NCI-H460 (cell line): ENCODE data around the gene RCAN1. TPM values are rescaled to one million over a fixed set of nuclear protein-coding genes. Genes with fewer than 3 reads are reported as not detected.
"Not testable (repeated sequence)": the region's sequence is repeated elsewhere in the genome, so short reads cannot be mapped to it uniquely, and the experiment has no call there.

Experiments
- DNase-seq: peaks from one replicate; pipeline ENCODE4 v3.0.0-alpha.2; 2016; ENCODE audit warnings: low read depth; ENCODE audit errors: extremely low read depth
- total RNA-seq: library from RNA; depleted of rRNA; stranded (reverse); fragments of >200 nt; shearing (Covaris generic); gene quantifications from 2 replicates; pipeline ENCODE4 v1.2.3, GENCODE V29; 2014

Gene RCAN1
- total RNA-seq, 1 experiment from 2014 or later, result 11.2 TPM

DNA sequence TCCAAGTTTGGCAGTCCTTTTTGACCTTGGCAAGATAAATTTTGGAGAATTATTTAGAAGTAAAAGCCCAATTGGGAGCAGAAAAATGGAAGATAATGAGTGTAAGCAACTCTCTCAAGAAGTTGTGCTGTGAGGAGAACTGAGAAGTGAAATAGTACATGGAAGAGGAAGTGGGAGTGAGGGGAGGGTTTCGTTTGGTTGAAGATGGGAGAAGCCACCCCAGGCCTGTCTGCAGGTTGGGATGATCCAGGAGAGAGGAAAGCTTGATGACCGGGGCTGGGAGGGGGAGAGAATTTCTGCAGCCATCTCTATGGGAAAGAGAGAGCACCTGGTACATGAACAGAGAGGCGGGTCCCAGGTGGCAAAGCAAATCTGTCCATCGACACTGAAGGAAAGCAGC is 8.6 kb upstream of the RCAN1 start:
- DNase-seq, result no peak

GRCh38 chr21:34621434-34622350 is 6.8 kb upstream of the RCAN1 start:
- DNase-seq, result no peak

DNA sequence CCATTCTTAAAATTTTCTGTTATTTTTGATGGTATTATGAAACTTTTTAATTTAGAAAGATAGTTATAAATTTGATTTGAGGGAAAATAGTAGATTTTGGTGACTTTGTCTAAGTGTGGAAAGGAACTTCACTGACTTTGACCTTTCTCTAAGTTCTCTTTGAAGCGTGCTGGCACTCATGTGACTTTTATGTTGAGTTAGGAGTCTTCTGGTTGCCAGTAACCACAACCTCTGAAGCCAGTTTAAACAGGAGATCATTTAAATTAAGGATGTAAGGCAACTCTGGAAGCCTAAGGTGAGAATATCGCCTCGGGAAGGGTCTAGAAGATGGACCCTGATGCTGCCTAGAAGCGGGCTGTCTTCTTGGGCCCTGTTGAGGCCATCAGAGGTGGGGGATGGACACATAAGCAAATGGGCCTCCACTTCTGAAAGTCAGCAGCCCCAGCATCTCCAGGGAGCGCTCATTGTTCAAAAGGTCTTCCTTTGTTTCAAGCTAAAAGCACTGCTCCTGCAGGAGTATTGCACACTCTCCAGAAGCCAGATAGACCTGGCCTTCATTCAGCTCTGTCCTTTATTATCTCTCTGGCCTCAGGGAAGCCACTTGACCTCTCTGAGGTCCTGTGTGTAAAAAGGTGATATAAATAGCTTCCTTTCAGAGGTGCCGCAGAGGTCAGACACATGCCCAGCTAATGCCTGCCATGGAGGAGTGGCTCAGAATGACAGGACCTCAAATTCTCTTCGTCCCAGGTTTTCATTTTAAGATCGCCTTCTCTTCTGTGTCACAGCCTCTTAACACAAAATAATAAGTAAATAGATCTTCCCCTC is 5.1 kb upstream of the RCAN1 start:
- no peak for DNase-seq

DNA sequence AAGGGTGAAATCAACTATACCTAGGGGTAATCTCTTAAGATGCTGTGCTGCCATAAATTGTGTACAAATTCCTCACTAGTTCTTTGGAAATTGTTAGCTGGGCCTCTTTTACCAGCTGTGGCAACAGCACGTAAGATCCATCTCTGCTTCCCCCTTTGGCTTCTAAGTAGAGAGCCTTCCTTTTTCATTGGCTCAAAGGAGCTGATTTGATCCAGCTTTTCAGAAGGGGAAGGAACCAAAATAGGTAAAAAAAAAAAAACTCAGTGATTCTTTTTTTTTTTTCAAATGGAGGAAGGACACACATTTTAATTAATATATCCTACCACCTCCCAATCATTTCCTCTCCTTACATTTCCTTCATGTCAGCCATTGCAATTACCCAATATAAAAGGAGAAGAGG is 4.0 kb upstream of the RCAN1 start:
- no peak for DNase-seq

DNA sequence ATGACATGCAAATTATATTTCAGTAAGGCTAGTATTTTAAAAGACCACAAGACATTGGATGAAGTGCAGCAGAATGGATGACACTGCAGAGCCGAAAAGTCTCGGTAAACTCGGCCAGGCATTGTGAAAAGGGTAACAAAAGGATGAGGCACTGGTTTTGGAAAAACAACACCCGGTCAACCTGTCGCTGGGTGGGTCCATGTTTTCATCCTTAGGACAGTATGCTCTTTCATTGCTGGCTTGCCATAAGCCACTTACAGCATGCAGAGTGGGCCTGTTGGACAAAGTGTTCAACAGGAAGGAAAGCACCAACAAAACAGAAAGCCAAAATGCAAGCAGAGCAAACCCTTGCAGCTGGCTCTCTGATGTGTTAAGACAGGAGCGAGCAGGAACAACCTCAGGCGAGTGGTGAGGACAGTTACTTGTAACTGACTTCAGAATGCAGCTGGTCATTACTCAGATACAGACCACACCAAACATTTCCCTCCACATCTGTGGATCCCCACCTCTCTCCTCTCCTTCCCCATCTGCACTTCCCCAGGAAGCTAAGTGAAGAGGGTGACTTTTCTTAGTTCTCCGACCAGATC is 2.9 kb upstream of the RCAN1 start:
- no peak for DNase-seq

GRCh38 chr21:34615487-34615814 is 538 bp upstream of the RCAN1 start:
- no peak for DNase-seq

GRCh38 chr21:34613679-34614627 is 960 bp downstream of the RCAN1 start:
- DNase-seq, result no peak

DNA sequence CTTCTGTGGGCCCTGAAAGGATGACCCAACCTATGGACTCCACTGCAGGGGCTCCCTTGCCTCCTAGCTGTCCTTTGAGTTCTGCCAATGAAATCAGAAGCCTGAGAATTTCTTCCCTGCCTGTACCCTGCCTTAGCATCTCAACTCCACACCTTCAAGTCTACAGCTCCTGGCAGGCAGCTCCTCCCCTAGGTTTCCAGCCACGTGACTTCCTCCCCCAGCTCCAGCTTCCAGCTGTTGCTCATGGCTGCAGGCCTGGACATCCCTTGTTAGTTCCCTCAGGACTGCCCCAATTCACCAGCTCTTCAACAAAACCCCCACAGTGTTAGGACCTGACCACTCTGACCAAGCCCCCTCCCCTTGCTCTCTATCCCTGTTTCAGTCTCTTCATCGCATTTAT is 2.4 kb downstream of the RCAN1 start:
- no peak for DNase-seq

DNA sequence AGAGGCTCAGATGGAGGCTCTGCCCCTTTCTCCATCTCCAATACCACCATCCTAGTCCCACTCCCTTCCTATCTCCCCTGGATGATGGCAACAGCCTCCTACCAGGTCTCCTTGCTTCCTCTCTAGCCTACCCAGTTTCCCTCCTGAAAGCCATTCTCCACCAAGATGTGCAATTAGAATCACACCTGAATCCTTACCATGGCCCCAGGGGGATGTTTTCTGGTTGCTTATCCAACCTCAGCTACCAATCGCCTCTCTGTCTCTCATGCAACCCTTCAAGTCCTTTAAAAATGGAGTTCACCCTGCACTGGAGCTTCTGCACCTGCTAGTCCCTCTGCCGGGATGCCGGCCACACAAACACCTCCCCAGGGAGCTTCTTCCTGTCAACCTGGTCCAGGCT is 2.9 kb downstream of the RCAN1 start:
- DNase-seq, result no peak

- no peak for DNase-seq
Observed at GRCh38 chr21:34611528-34611927, 3.4 kb downstream of the RCAN1 start.

DNA sequence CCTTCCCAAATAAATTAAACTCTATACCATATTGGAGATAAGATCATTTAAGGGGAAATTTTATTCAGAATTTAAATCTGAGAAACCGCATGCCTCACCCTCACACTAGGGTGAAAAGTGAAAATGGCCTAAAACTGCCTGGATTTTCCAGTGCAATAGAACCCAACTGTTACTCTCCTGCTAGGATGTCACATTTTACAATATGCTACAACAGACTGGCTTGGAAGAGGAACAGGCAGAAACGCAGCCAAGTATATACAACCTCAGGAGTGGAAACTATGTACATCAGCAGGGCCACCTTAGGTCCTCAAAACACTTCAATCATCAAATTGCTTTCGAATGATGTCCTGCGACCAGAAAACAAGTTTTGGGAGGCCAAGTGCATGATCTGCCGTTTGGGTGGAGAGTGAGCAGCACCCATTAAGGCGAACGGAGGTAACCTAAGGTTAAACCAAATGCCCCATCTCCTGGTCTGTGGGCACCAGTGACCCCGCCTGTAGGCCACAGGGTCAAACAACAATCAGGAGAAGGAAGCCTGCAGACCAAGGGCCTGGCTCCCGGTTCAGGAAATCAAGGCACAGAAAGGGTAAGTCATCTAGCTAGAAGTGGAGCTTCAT is 4.9 kb downstream of the RCAN1 start:
- DNase-seq, result no peak

DNA sequence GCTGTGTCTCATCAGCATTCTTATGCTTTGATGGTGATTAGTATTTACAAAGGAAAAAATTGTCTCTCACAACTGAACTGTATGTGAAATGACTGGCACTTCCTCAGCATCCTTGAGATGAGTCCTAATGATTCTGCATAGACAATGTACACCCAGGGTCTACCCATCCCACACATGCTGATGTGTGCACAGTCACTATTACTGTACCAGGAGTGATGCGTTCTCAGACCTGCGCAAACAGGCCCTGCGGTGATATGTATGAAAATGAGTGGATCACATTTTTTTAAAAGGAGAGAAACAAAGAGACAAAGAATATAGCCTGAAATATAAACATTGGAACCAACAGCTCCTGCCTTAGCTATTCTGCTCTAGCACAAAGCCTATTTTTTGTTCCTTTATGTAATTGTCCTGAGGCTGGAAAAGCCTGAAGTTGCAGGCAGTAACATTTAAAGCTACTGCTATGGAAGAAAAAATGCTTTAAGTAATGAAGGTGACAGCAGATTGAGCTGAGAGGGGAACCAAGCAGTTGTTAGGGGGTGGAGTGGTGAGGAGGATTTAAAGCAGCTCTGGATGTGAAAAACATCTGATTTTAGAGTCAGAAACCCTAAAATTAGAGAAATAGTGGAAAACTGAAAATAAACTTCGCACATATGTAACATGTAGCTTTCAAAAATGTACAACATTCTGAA is 5.5 kb downstream of the RCAN1 start:
- DNase-seq, result no peak

- not testable (repeated sequence) for DNase-seq
Observed at GRCh38 chr21:34607376-34607775, 7.5 kb downstream of the RCAN1 start.

DNA sequence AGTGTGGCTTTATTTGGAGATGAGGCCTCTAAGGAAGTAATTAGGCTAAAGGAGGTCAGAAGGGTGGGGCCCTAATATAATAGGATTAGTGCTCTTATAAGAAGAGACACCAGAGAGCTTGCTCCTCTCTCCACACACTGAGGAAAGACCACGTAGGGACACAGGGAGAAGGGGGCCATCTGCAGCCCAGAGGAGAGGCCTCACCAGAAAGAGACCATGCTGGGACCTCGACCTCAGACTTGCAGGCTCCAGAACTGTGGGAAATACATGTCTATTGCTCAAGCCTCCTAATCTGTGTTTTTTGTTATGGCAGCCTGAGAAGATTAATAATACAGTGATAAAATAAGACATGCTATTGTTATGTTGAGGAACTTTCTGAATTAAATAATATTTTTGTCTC is 8.3 kb downstream of the RCAN1 start:
- no peak for DNase-seq

GRCh38 chr21:34606051-34606450 is 8.9 kb downstream of the RCAN1 start:
- no peak for DNase-seq

- not testable (repeated sequence) for DNase-seq
Observed at GRCh38 chr21:34604956-34605355, 10.0 kb downstream of the RCAN1 start.

- DNase-seq, result no peak
Observed at GRCh38 chr21:34604556-34604955, 10.4 kb downstream of the RCAN1 start.

- no peak for DNase-seq
Observed at GRCh38 chr21:34603710-34604057, 11.2 kb downstream of the RCAN1 start.

DNA sequence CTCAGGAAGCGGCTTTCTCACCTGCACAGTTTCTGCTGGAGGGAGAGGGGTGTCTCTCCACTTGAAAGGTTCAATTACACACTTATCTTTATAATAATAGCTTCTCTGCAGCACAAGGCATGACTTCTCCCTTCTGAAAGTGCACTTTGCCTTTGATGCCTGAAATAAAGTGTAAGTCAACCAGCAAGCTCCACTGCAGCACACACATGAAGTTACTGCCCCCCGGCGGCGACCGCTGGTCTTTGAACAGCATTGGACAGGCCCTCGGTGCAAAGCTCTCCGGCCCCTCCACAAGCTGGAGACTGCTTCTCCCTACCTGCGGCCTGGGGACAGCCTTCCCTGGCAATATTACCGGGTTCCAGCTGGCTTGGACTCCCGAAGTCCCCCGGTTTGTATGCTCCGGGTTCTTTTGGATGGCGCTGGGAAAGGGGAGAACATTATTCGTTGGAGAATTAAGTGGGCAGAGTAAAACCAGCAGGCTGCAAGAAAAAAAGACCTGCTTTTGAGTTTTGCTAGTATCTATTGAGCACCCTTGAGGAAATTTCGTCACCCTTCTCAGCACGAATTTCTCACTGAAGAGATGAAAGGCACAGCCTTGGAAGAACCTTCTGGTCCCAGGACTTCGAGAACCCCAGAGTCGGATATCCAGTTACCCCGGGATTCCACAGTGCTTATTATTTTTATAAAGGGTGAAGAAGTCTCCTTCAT is 11.8 kb downstream of the RCAN1 start:
- DNase-seq, result peak; percentile 30
